Parathyroid adenoma (tissue), 2 donors: ENCODE results near the gene C12orf50.

ENCODE experiments used
- H2AFZ ChIP-seq: fragments of 300-600 bp; sonication (generic); one replicate; pipeline ENCODE4 v1.7.0; 2017; ENCODE audit warnings: antibody characterized with exemption, mild to moderate bottlenecking
- H3K27ac ChIP-seq: fragments of 300-600 bp; sonication (generic); one replicate; pipeline ENCODE4 v1.7.0; 2017
- H3K27me3 ChIP-seq: fragments of 300-600 bp; sonication (generic); one replicate; pipeline ENCODE4 v1.7.0; 2017; ENCODE audit warnings: low read length; ENCODE audit not compliant: control insufficient read depth, insufficient read depth
- H3K36me3 ChIP-seq: fragments of 300-600 bp; sonication (generic); one replicate; pipeline ENCODE4 v1.7.0; 2017; ENCODE audit warnings: low read length; ENCODE audit not compliant: control insufficient read depth, insufficient read depth
- H3K4me1 ChIP-seq: fragments of 300-600 bp; sonication (generic); one replicate; pipeline ENCODE4 v1.7.0; 2017; ENCODE audit warnings: control low read depth
- H3K4me2 ChIP-seq: fragments of 300-600 bp; sonication (generic); one replicate; pipeline ENCODE4 v1.7.0; 2017; ENCODE audit warnings: low read length
- H3K4me3 ChIP-seq: fragments of 300-600 bp; sonication (generic); one replicate; pipeline ENCODE4 v1.7.0; 2017; ENCODE audit warnings: low read depth, low read length
- H3K79me2 ChIP-seq: fragments of 300-600 bp; sonication (generic); one replicate; pipeline ENCODE4 v1.7.0; 2017; ENCODE audit warnings: control low read depth
- H3K9ac ChIP-seq: fragments of 300-600 bp; sonication (generic); one replicate; pipeline ENCODE4 v1.7.0; 2017; ENCODE audit warnings: mild to moderate bottlenecking
- H3K9me3 ChIP-seq: fragments of 300-600 bp; sonication (generic); one replicate; pipeline ENCODE4 v1.7.0; 2017; ENCODE audit warnings: low read length; ENCODE audit not compliant: control insufficient read depth
- CTCF ChIP-seq: fragments of 300-600 bp; sonication (generic); IDR thresholded peaks from one replicate; pipeline ENCODE4 v1.7.0; 2017; ENCODE audit warnings: antibody characterized with exemption, mild to moderate bottlenecking
- donor health status: primary hyperparathyroidism.

C12orf50 gene

GRCh38 chr12:88057994-88058718 is 29.0 kb upstream of the C12orf50 start:
- Histone ChIP-seq H3K4me2 (no peak overlapping the region), H3K27ac (no peak overlapping the region), H3K4me3 (no peak overlapping the region), H3K36me3 (no peaks in the 10 kb centered on the region), H2AFZ (no peak overlapping the region), H3K79me2 (no peaks in the 10 kb centered on the region), H3K27me3 (no peaks in the 10 kb centered on the region), H3K9ac (no peak overlapping the region), H3K9me3 (no peaks in the 10 kb centered on the region), H3K4me1 (no peaks in the 10 kb centered on the region)
- no peak for TF ChIP-seq CTCF

GRCh38 chr12:88056571-88056970 is 27.4 kb upstream of the C12orf50 start:
- Histone ChIP-seq H2AFZ (no peak overlapping the region), H3K36me3 (no peaks in the 10 kb centered on the region)

GRCh38 chr12:88052686-88053085 is 23.5 kb upstream of the C12orf50 start:
- Histone ChIP-seq H3K4me3 (no peak overlapping the region), H3K4me1 (no peaks in the 10 kb centered on the region), H3K9me3 (no peaks in the 10 kb centered on the region), H2AFZ (no peak overlapping the region), H3K27me3 (no peaks in the 10 kb centered on the region), H3K4me2 (no peak overlapping the region), H3K36me3 (no peaks in the 10 kb centered on the region), H3K79me2 (no peaks in the 10 kb centered on the region), H3K27ac (no peak overlapping the region), H3K9ac (no peak overlapping the region)
- no peak for TF ChIP-seq CTCF

More at GRCh38 chr12:88056571-88056970, 27.4 kb upstream of the C12orf50 start:
- H3K4me2 ChIP-seq, result no peak overlapping the region
- H3K4me1 ChIP-seq, result no peaks in the 10 kb centered on the region
- no peak overlapping the region for H3K9ac ChIP-seq
- no peaks in the 10 kb centered on the region for H3K79me2 ChIP-seq
- H3K27me3 ChIP-seq, result no peaks in the 10 kb centered on the region
- no peak overlapping the region for H3K4me3 ChIP-seq
- H3K9me3 ChIP-seq, result no peaks in the 10 kb centered on the region
- H3K27ac ChIP-seq, result no peak overlapping the region
- TF ChIP-seq CTCF, result no peak

GRCh38 chr12:88044035-88044434 is 14.8 kb upstream of the C12orf50 start:
- no peak overlapping the region for H3K4me3 ChIP-seq
- H3K27me3 ChIP-seq, result no peaks in the 10 kb centered on the region
- no peaks in the 10 kb centered on the region for H3K36me3 ChIP-seq
- no peaks in the 10 kb centered on the region for H3K4me1 ChIP-seq
- H2AFZ ChIP-seq, result no peak overlapping the region
- no peak overlapping the region for H3K9ac ChIP-seq
- no peak overlapping the region for H3K27ac ChIP-seq
- no peak for TF ChIP-seq CTCF
- no peaks in the 10 kb centered on the region for H3K9me3 ChIP-seq
- no peak overlapping the region for H3K4me2 ChIP-seq
- no peaks in the 10 kb centered on the region for H3K79me2 ChIP-seq

GRCh38 chr12:88037770-88038169 is 8.6 kb upstream of the C12orf50 start:
- Histone ChIP-seq H3K36me3 (no peaks in the 10 kb centered on the region), H3K4me1 (no peaks in the 10 kb centered on the region), H3K9ac (no peak overlapping the region), H3K27me3 (no peaks in the 10 kb centered on the region), H3K4me2 (no peak overlapping the region), H3K27ac (no peak overlapping the region), H3K9me3 (no peaks in the 10 kb centered on the region), H3K4me3 (no peak overlapping the region), H2AFZ (no peak overlapping the region), H3K79me2 (peaks cover 6% of the 10 kb centered on the region)
- no peak for TF ChIP-seq CTCF
